Superior temporal gyrus (tissue), 1 donor: ENCODE data around the gene SLC31A2.

Source experiments
- DNase-seq: peaks from one replicate; pipeline ENCODE4 v3.0.0-alpha.2; 2016; ENCODE audit errors: extremely low spot score

The SLC31A2 gene

GRCh38 chr9:113186137-113186755 is 35.4 kb downstream of the SLC31A2 start:
- DNase-seq, result no peak

DNA sequence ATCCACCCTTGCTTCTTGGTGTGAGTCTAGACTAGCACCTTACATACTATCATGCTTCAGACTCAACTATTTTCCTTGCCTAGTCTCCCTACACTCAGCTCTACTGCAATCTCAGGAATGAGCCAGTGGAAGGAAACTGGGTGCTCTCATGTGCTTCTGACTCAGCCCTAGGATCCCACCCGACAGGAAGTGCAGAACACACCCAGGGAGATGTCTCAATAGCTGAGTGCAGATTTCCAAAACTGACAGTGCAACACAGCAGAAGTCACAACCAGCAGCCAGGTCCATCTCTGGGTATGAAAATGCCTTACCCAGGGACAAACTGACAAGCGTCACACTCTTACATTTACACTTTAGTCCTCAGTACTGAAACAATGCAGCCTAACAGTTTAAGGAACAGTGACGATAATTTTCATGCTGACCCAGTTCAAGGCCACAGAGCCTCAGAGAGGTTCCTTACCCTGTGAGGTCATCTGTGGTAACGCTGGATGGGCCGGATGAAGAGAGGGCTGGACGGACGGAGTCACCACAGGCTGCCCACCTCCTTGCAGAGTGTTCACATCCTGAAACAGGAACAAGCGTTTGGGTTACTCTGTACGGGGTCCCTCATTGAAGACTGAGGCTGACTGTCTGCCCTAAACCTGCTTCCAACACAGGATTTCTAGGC is 37.3 kb downstream of the SLC31A2 start:
- no peak for DNase-seq

- DNase-seq, result no peak
These were observed 41.6 kb downstream of the SLC31A2 start for GRCh38 chr9:113192455-113192854.

GRCh38 chr9:113199683-113200329 is 49.0 kb downstream of the SLC31A2 start:
- DNase-seq, result no peak

GRCh38 chr9:113205432-113205831 is 54.6 kb downstream of the SLC31A2 start:
- no peak for DNase-seq

GRCh38 chr9:113205861-113206260 is 55.1 kb downstream of the SLC31A2 start:
- no peak for DNase-seq

- no peak for DNase-seq
These were observed 60.0 kb downstream of the SLC31A2 start for GRCh38 chr9:113210815-113211214.
